IPS-20b (cell line): ENCODE measurements around the gene ZNF142.

Experiments used
- H3K27ac ChIP-seq: one replicate; pipeline ENCODE4 v1.5.1; 2013; ENCODE audit warnings: low read length
- H3K27me3 ChIP-seq: 2 replicates; pipeline ENCODE4 v1.6.1; 2013; ENCODE audit warnings: mild to moderate bottlenecking, low read length, inconsistent platforms; ENCODE audit not compliant: insufficient read depth
- H3K36me3 ChIP-seq: 2 replicates; pipeline ENCODE4 v1.6.1; 2013; ENCODE audit warnings: low read depth, mild to moderate bottlenecking, inconsistent platforms, low read length, moderate library complexity; ENCODE audit not compliant: insufficient read depth
- H3K4me1 ChIP-seq: 2 replicates; pipeline ENCODE4 v1.6.1; 2013; ENCODE audit warnings: mild to moderate bottlenecking, control low read depth, inconsistent platforms, low read length, moderate library complexity; ENCODE audit not compliant: insufficient read depth
- H3K4me3 ChIP-seq: 2 replicates; pipeline ENCODE4 v1.5.1; 2013; ENCODE audit warnings: mild to moderate bottlenecking, low read length, inconsistent platforms
- H3K9ac ChIP-seq: 2 replicates; pipeline ENCODE4 v1.6.1; 2013; ENCODE audit warnings: low read depth, mild to moderate bottlenecking, inconsistent platforms, low read length, moderate library complexity
- H3K9me3 ChIP-seq: 2 replicates; pipeline ENCODE4 v1.6.1; 2013; ENCODE audit warnings: mild to moderate bottlenecking, low read depth, low read length, inconsistent platforms; ENCODE audit not compliant: insufficient read depth

The ZNF142 gene

GRCh38 chr2:218618102-218618860, 41.1 kb downstream of the ZNF142 start:
- Histone ChIP-seq H3K27me3 (no peaks in the 10 kb centered on the region), H3K9me3 (no peaks in the 10 kb centered on the region), H3K27ac (no peak overlapping the region), H3K9ac (no peak overlapping the region), H3K4me1 (no peaks in the 10 kb centered on the region), H3K36me3 (no peaks in the 10 kb centered on the region), H3K4me3 (no peak overlapping the region)

- H3K4me1 ChIP-seq = no peaks in the 10 kb centered on the region
- no peak overlapping the region for H3K4me3 ChIP-seq
- no peak overlapping the region for H3K9ac ChIP-seq
- no peaks in the 10 kb centered on the region for H3K27me3 ChIP-seq
- H3K9me3 ChIP-seq = no peaks in the 10 kb centered on the region
- no peaks in the 10 kb centered on the region for H3K36me3 ChIP-seq
- H3K27ac ChIP-seq = no peak overlapping the region
Measured at GRCh38 chr2:218615868-218616315, 43.5 kb downstream of the ZNF142 start.

- Histone ChIP-seq H3K4me3 (no peak within 1 kb of the TSS), H3K27ac (no peak within 1 kb of the TSS)
Measured at GRCh38 chr2:218607436-218608115, 51.8 kb downstream of the ZNF142 start, which contains the start of gene PLCD4. Gene PLCD4 (plus strand): TSS chr2:218607899. CDS start chr2:218615740, 7,841 bp downstream.

GRCh38 chr2:218605432-218605831, 54.0 kb downstream of the ZNF142 start:
- H3K4me3 ChIP-seq = no peak overlapping the region
- no peaks in the 10 kb centered on the region for H3K9me3 ChIP-seq
- H3K27me3 ChIP-seq = no peaks in the 10 kb centered on the region

More at GRCh38 chr2:218607436-218608115, 51.8 kb downstream of the ZNF142 start, which contains the start of gene PLCD4:
- Histone ChIP-seq H3K36me3 (no peaks in the 10 kb centered on the region), H3K27me3 (no peaks in the 10 kb centered on the region), H3K4me1 (no peaks in the 10 kb centered on the region), H3K9ac (no peak within 1 kb of the TSS), H3K9me3 (no peaks in the 10 kb centered on the region)

More at GRCh38 chr2:218605432-218605831, 54.0 kb downstream of the ZNF142 start:
- Histone ChIP-seq H3K4me1 (no peaks in the 10 kb centered on the region), H3K9ac (no peak overlapping the region), H3K27ac (no peak overlapping the region), H3K36me3 (no peaks in the 10 kb centered on the region)
